GM08714 (cell line): Measurements from ENCODE around the gene RASEF.
A peak's percentile ranks its signal among the peaks of the same experiment; 100 is the strongest.

ENCODE experiments used
- H3K4me3 ChIP-seq: fragments of 200-500 bp; sonication (Bioruptor generic); 2 replicates; pipeline ENCODE4 v1.5.1; 2014; ENCODE audit warnings: mild to moderate bottlenecking, low read length, inconsistent platforms
- ZNF274 ChIP-seq: IDR thresholded peaks from 2 replicates; pipeline ENCODE4 v1.6.1; 2012; ENCODE audit warnings: mild to moderate bottlenecking, low read depth, low read length

RASEF gene

GRCh38 chr9:83067579-83067978 is 4.6 kb upstream of the RASEF start:
- no peak overlapping the region for H3K4me3 ChIP-seq

DNA sequence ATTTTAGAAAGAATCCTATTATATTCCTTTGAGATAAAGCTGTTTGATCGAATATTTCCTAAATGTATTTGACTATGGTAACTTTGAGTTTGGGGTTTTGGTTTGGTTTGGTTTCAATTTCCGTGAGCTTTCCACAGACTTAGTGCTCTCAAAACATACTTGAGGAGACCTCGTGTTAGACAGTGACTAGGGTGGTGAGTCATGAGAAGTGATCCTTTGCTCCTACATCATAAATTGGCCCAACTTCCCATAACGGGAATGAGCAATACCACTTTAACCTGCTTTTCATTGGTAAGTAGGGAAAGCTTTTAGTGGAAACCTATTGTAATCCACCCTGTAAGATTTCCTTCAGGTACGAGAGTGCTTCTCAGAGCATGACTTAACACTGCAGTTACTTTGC is 3.8 kb upstream of the RASEF start:
- no peak for TF ChIP-seq ZNF274
- H3K4me3 ChIP-seq, result no peak overlapping the region

More at GRCh38 chr9:83067579-83067978, 4.6 kb upstream of the RASEF start:
- no peak for TF ChIP-seq ZNF274

- TF ChIP-seq ZNF274, result no peak
- no peak overlapping the region for H3K4me3 ChIP-seq
Observed at GRCh38 chr9:83065233-83065632, 2.3 kb upstream of the RASEF start.

DNA sequence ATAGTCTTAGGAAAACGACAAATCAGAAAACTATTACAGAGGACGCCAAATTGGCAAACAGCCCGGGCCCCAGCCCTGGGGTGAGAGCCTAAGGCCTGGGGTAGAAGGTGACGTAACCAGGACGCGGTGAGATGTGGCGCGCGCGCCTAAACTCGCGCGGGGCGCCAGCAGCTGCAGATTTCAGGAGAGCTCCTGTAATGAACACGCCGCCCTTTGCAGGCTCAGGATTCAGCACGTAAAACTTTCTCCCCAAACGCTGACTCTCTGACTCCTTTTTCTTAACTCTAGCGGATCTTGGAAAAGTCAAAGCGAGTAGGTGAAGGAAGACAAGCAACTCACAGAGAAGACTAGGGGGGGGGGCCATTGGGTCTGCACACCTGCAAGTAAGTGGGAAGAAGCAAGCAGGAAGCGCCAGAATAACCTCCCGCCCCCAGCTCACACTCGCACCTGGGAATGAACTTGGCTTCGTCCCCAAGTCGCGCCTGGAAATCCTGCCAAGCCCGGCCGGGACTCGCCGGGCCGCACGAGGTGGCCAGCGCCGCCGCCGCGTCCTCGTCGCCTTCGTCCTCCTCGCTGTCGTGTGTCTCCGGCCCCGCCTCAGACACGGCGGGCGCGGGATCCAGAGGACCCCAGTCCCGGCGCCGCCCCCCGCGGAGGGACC is 822 bp downstream of the RASEF start:
- peak overlapping the region; percentile 38; the same call in 1 of the 2 replicates for H3K4me3 ChIP-seq

GRCh38 chr9:83061036-83061435 is 1.9 kb downstream of the RASEF start:
- no peak for TF ChIP-seq ZNF274
- no peak overlapping the region; the same call in 1 of the 2 replicates for H3K4me3 ChIP-seq

More for the DNA sequence above, 822 bp downstream of the RASEF start:
- TF ChIP-seq ZNF274, result no peak

GRCh38 chr9:83060556-83060955 is 2.4 kb downstream of the RASEF start:
- no peak for TF ChIP-seq ZNF274
- no peak overlapping the region for H3K4me3 ChIP-seq

GRCh38 chr9:83059417-83059816 is 3.5 kb downstream of the RASEF start:
- no peak for TF ChIP-seq ZNF274
- no peak overlapping the region for H3K4me3 ChIP-seq

GRCh38 chr9:83056911-83057310 is 6.0 kb downstream of the RASEF start:
- no peak for TF ChIP-seq ZNF274
- H3K4me3 ChIP-seq, result no peak overlapping the region

- TF ChIP-seq ZNF274, result no peak
- no peak overlapping the region for H3K4me3 ChIP-seq
Observed at GRCh38 chr9:83056174-83056573, 6.8 kb downstream of the RASEF start.

DNA sequence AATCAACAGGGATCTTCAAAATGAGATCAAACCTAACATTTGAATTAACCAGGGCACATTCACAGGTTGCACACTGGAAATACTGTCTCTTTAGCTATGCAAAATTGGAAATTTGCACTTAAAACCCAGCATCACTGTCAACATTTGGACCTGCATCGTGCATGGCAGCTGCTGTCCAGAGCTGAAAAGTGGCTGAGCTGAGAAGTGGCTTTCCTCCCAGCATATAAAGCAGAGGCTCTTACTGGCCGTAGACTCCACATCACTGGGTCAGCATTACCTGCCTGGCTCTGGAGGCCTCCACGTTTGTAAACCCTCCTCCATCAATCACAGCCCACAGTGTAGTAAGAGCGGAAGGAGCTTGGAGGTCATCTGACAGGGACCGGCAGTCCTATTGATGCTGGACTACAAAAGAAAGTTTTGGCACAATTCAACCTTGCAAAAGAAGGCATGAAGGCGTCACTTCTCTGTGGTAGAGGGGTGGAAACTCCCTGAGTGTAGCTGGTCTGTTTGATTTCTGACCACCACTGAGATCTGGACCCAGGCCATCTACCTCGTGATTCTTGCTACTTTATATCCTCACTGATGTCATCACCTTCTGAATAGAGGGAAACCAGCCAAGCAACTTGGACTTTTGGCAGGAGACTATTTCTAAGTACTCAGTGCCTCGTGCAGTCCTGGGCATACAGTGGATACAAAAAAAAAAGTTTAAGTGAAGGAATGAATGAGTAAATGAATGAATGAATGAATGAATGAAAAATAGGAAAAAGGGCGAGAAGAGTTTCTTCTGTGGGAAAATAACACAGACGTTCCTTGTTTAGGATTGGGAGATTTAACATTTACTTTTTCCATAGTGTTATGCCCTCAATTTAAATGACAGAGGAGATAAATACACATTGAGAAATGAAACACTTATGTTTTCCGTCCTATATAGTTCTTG is 14.8 kb downstream of the RASEF start:
- no peak overlapping the region for H3K4me3 ChIP-seq
- TF ChIP-seq ZNF274, result no peak

- TF ChIP-seq ZNF274, result no peak
- H3K4me3 ChIP-seq, result no peak overlapping the region
Observed at GRCh38 chr9:83043597-83043996, 19.3 kb downstream of the RASEF start.

DNA sequence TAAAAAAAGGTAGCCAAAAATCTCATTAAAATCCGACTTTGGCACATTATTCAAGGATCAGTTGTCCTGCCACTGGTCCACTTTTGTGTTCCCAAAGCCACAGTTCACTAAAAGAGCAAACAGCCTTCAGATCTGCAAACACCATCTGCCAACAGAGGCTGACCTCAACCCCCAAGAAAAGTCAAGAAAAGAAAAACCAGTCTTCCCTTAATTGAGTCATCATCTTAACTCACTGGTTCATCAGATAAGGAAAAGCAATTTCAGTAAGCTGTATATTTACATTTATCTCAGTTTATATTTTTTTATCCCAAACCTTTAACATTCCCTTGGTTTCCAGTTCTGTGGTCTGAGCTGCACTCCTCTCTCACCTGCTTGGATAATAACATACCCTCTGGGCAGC is 21.2 kb downstream of the RASEF start:
- no peak for TF ChIP-seq ZNF274
- H3K4me3 ChIP-seq, result no peak overlapping the region

DNA sequence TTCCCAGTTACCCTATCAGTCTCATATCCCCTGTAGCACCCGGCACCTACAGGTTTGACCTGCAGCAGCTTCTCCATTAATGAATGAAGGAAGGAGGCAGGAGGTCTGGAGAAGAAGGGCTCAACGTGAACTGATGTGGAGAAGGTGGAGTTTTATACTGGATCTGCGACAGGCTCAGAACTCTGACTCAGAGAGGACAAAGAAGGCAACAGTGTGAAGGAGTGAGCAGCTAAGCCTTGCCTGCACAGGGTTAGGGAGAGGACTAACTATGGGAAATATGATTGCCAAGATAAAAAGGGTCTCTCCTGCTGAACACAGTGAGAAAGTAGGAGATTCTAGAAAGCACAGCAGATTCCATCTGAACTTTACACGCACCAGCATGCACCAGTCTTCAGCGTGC is 23.6 kb downstream of the RASEF start:
- no peak overlapping the region for H3K4me3 ChIP-seq
- no peak for TF ChIP-seq ZNF274

GRCh38 chr9:83036043-83036442 is 26.9 kb downstream of the RASEF start:
- H3K4me3 ChIP-seq, result no peak overlapping the region
- no peak for TF ChIP-seq ZNF274

- H3K4me3 ChIP-seq, result no peak overlapping the region
- TF ChIP-seq ZNF274, result no peak
Observed at GRCh38 chr9:83035143-83035542, 27.8 kb downstream of the RASEF start.

GRCh38 chr9:83034587-83034986 is 28.4 kb downstream of the RASEF start:
- TF ChIP-seq ZNF274, result no peak
- no peak overlapping the region for H3K4me3 ChIP-seq
